Measurements from ENCODE around the gene LRRC55. TPM values are rescaled to one million over a fixed set of nuclear protein-coding genes. Genes with fewer than 3 reads are reported as not detected.

LRRC55 gene
- polyA plus RNA-seq, 1 of the 3 experiments (the other 2 are of a cell fraction), result not detected

- no peak for TF ChIP-seq REST (IDR thresholded peaks at IDR 0.05; ENCODE audit: low read depth, low read length)
Observed at GRCh38 chr11:57196596-57196995, 14.8 kb downstream of the LRRC55 start (continued).

DNA sequence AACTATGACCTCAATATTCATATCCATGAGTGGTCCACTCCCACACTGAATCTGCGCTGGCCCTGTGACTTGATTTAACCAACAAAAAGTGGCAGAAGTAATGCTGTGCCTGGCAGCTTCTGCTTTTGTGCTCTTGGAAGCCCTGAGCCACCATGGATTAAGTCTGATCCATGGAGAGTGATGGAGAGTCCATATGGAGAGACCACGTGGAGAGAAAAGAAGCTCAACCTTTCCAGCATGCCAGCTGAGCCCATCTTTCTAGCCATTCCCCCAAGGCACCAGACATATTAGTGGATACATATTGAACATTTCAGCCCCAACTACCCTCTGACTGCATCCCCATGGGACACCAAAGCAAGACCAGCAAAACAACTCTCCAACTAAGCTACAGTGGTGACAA, 16.0 kb downstream of the LRRC55 start:
- Histone ChIP-seq H3K4me2 (no peak overlapping the region), H3K9ac (no peak overlapping the region), H3F3A (replicated peaks; ENCODE audit: insufficient read depth) (no peaks in the 10 kb centered on the region), H3K27ac (ENCODE audit: low read depth in 2 of 2, low read length in 1 of 2) (peak overlapping the region in 1 of 2 experiments; percentile 84; a peak in 2 of 4 replicates), H3K4me3 (ENCODE audit: low read depth in 2 of 2, low read length in 1 of 2) (no peak overlapping the region), H3K36me3 (replicated peaks in 1 of 2; ENCODE audit: control insufficient read depth in 1 of 2, insufficient read depth in 2 of 2, low read length in 1 of 2) (no peaks in the 10 kb centered on the region), H4K20me1 (ENCODE audit: insufficient read depth) (no peaks in the 10 kb centered on the region), H3K79me2 (ENCODE audit: insufficient read depth) (no peaks in the 10 kb centered on the region), H2AFZ (ENCODE audit: low read depth) (no peak overlapping the region), H3K27me3 (ENCODE audit: insufficient read depth) (no peaks in the 10 kb centered on the region; the same call in 1 of the 2 replicates), H3K9me2 (no peaks in the 10 kb centered on the region), H3K4me1 (ENCODE audit: control insufficient read depth in 1 of 2, insufficient read depth in 2 of 2, low read depth in 1 of 2, low read length in 1 of 2) (peaks cover 0 to 12% of the 10 kb centered on the region in 2 experiments; a peak in 1 of 4 replicates), H3K9me3 (no peaks in the 10 kb centered on the region)
- POLR2A ChIA-PET, result no interaction called here
- no peak for DNase-seq
- TF ChIP-seq NFIC (IDR thresholded peaks at IDR 0.05; ENCODE audit: borderline replicate concordance), result no peak
- TF ChIP-seq RFX5 (IDR thresholded peaks at IDR 0.05; ENCODE audit: low read length), result no peak
- no peak for TF ChIP-seq SMC3 (IDR thresholded peaks at IDR 0.05; ENCODE audit: low read depth, low read length)
- 42% methylated on average over 2 of the region's 2 CpGs for WGBS (ENCODE audit: low lambda C conversion rate)
- CTCF ChIA-PET, result interaction anchor here (1.4 to 1.9 kb wide), 3 partner anchors 15 to 54 kb away, joined by 3 to 5 read pairs (median 4); no protein-coding TSS in a partner anchor

- no peaks in the 10 kb centered on the region for H3K79me2 ChIP-seq (ENCODE audit: insufficient read depth)
- ChIA-PET CTCF (no interaction called here), POLR2A (no interaction called here)
- no peaks in the 10 kb centered on the region for H3K9me3 ChIP-seq
- 67% methylated on average over 11 of the region's 11 CpGs for WGBS (ENCODE audit: low lambda C conversion rate)
- DNase-seq, result no peak
- no peak overlapping the region for H2AFZ ChIP-seq (ENCODE audit: low read depth)
- H3K36me3 ChIP-seq (replicated peaks in 1 of 2; ENCODE audit: control insufficient read depth in 1 of 2, insufficient read depth in 2 of 2, low read length in 1 of 2), result no peaks in the 10 kb centered on the region
- H3K9me2 ChIP-seq, result no peaks in the 10 kb centered on the region
- no peak overlapping the region for H3K4me2 ChIP-seq
- no peaks in the 10 kb centered on the region; the same call in 1 of the 2 replicates for H3K27me3 ChIP-seq (ENCODE audit: insufficient read depth)
- H4K20me1 ChIP-seq (ENCODE audit: insufficient read depth), result no peaks in the 10 kb centered on the region
- peaks cover 0 to 24% of the 10 kb centered on the region in 2 experiments; a peak in 1 of 4 replicates for H3K4me1 ChIP-seq (ENCODE audit: control insufficient read depth in 1 of 2, insufficient read depth in 2 of 2, low read depth in 1 of 2, low read length in 1 of 2)
- no peak overlapping the region for H3K27ac ChIP-seq (ENCODE audit: low read depth in 2 of 2, low read length in 1 of 2)
- TF ChIP-seq USF1 (IDR thresholded peaks at IDR 0.05; ENCODE audit: borderline replicate concordance, low read depth) (no peak), MXI1 (IDR thresholded peaks at IDR 0.05; ENCODE audit: low read depth, low read length) (no peak), EZH2phosphoT487 (IDR thresholded peaks at IDR 0.05; ENCODE audit: borderline replicate concordance, low read depth) (no peak), TEAD4 (IDR thresholded peaks at IDR 0.05; ENCODE audit: borderline replicate concordance, insufficient read depth) (no peak), IRF3 (IDR thresholded peaks at IDR 0.05; ENCODE audit: low read depth, low read length) (no peak)
- no peak overlapping the region for H3K9ac ChIP-seq
- H3K4me3 ChIP-seq (ENCODE audit: low read depth in 2 of 2, low read length in 1 of 2), result no peak overlapping the region
- no peaks in the 10 kb centered on the region for H3F3A ChIP-seq (replicated peaks; ENCODE audit: insufficient read depth)
Observed at GRCh38 chr11:57199330-57199729, 17.6 kb downstream of the LRRC55 start.

Measured in SK-N-SH (cell line).